ENCODE measurements around the gene CDKN3. TPM values are rescaled to one million over a fixed set of nuclear protein-coding genes. Genes with fewer than 3 reads are reported as not detected.
"Not testable (repeated sequence)": the region's sequence is repeated elsewhere in the genome, so short reads cannot be mapped to it uniquely, and the experiment has no call there.

Gene CDKN3
- total RNA-seq, 1 donor from 2014 or later: 6.6 TPM

GRCh38 chr14:54369343-54369742, 27.5 kb upstream of the CDKN3 start:
- intact Hi-C loops (cut with DNase I): no loop called here
- DNase-seq (ENCODE audit: extremely low spot score in 2 of 2): peak in 1 of 2 donors; percentile 22
- Histone ChIP-seq H3K27ac (no peak overlapping the region), H3K4me1 (peaks cover 8% of the 10 kb centered on the region), H3K36me3 (no peaks in the 10 kb centered on the region), H3K9me3 (no peaks in the 10 kb centered on the region), H3K4me3 (no peak overlapping the region), H3K27me3 (no peaks in the 10 kb centered on the region)
- TF ChIP-seq POLR2AphosphoS5 (IDR thresholded peaks at IDR 0.05; ENCODE audit: insufficient read depth in 1 of 2, low read depth in 1 of 2) (no peak), CTCF (IDR thresholded peaks at IDR 0.05) (no peak), POLR2A (IDR thresholded peaks at IDR 0.05) (no peak)

- Histone ChIP-seq H3K36me3 (no peaks in the 10 kb centered on the region), H3K27me3 (no peaks in the 10 kb centered on the region), H3K4me1 (no peaks in the 10 kb centered on the region), H3K4me3 (no peak overlapping the region), H3K27ac (no peak overlapping the region), H3K9me3 (no peaks in the 10 kb centered on the region)
- intact Hi-C loops (cut with DNase I): no loop called here
- DNase-seq (ENCODE audit: extremely low spot score in 2 of 2): peak; percentile 47 to 79
- no peak for TF ChIP-seq CTCF (IDR thresholded peaks at IDR 0.05)
- no peak for TF ChIP-seq POLR2AphosphoS5 (IDR thresholded peaks at IDR 0.05; ENCODE audit: insufficient read depth in 1 of 2, low read depth in 1 of 2)
- no peak for TF ChIP-seq POLR2A (IDR thresholded peaks at IDR 0.05)
Measured at GRCh38 chr14:54370323-54371198, 26.2 kb upstream of the CDKN3 start.

- H3K9me3 ChIP-seq: no peaks in the 10 kb centered on the region
- intact Hi-C loops (cut with DNase I): no loop called here
- H3K27me3 ChIP-seq: no peaks in the 10 kb centered on the region
- no peaks in the 10 kb centered on the region for H3K36me3 ChIP-seq
- H3K4me1 ChIP-seq: no peaks in the 10 kb centered on the region
- H3K27ac ChIP-seq: no peak overlapping the region
- TF ChIP-seq CTCF (IDR thresholded peaks at IDR 0.05): no peak
- no peak for TF ChIP-seq POLR2A (IDR thresholded peaks at IDR 0.05)
- no peak for TF ChIP-seq POLR2AphosphoS5 (IDR thresholded peaks at IDR 0.05; ENCODE audit: insufficient read depth in 1 of 2, low read depth in 1 of 2)
- no peak overlapping the region for H3K4me3 ChIP-seq
- DNase-seq (ENCODE audit: extremely low spot score in 2 of 2): peak in 1 of 2 donors; percentile 20
Measured at GRCh38 chr14:54374117-54374884, 22.5 kb upstream of the CDKN3 start.

- H3K4me3 ChIP-seq: no peak overlapping the region
- no peaks in the 10 kb centered on the region for H3K27me3 ChIP-seq
- H3K27ac ChIP-seq: no peak overlapping the region
- DNase-seq (ENCODE audit: extremely low spot score in 2 of 2): peak in 1 of 2 donors; percentile 74
- no peaks in the 10 kb centered on the region for H3K36me3 ChIP-seq
- no peaks in the 10 kb centered on the region for H3K4me1 ChIP-seq
- intact Hi-C loops (cut with DNase I): no loop called here
- TF ChIP-seq POLR2A (IDR thresholded peaks at IDR 0.05): no peak
- no peak for TF ChIP-seq CTCF (IDR thresholded peaks at IDR 0.05)
- TF ChIP-seq POLR2AphosphoS5 (IDR thresholded peaks at IDR 0.05; ENCODE audit: insufficient read depth in 1 of 2, low read depth in 1 of 2): no peak
- H3K9me3 ChIP-seq: no peaks in the 10 kb centered on the region
Measured at GRCh38 chr14:54377501-54377900, 19.3 kb upstream of the CDKN3 start.

GRCh38 chr14:54378893-54379292, 17.9 kb upstream of the CDKN3 start:
- H3K9me3 ChIP-seq; H3K27ac ChIP-seq; H3K4me1 ChIP-seq; DNase-seq (ENCODE audit: extremely low spot score in 2 of 2); H3K36me3 ChIP-seq; H3K4me3 ChIP-seq; intact Hi-C loops (cut with DNase I); H3K27me3 ChIP-seq: not testable (repeated sequence)

GRCh38 chr14:54380558-54380957, 16.2 kb upstream of the CDKN3 start:
- DNase-seq (ENCODE audit: extremely low spot score in 2 of 2); H3K4me1 ChIP-seq; H3K4me3 ChIP-seq; H3K27me3 ChIP-seq; intact Hi-C loops (cut with DNase I); H3K27ac ChIP-seq; H3K36me3 ChIP-seq; H3K9me3 ChIP-seq: not testable (repeated sequence)

All from vagina (tissue), 2 donors.